ENCODE measurements around the gene LMX1A.

DNA sequence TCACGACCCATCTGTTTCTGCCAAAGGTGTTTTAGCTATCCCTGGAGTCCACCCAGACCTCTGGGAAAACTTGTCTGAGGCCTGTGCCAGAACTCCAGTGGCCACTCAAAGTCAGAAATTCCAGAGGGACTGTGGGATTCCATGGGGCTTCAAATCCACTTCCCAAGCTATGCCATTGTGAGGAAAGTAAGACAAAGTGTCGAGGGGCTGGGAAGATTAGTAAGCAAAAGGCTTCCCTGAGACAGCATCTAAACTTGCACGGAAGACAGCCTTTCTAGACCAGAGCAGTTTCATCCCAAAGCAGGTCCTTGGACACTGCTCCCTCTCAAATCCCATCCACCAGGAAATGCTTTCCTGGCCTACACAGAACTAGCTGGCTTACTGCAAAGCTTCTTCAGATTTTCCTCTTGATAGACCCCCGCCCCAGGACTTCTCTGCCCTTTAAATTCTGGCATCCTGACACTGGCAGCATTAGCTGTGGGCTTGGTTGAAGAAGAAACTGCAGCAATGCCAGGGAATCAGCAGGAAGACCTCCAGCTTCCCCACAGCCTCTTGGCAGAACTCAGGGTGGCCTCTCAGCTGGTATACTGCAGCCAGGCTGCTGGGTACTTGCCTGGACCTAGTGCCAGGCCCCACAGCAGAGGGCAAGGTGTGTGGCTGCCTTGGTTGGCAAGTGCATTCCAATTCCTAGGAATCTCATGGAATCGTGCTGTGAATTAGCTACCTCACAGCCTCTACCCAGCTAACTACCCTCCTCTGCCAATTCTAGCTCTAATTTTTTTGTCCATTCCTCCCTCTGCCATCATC, 27.3 kb upstream of the LMX1A start:
- TF ChIP-seq, protein P1, sequence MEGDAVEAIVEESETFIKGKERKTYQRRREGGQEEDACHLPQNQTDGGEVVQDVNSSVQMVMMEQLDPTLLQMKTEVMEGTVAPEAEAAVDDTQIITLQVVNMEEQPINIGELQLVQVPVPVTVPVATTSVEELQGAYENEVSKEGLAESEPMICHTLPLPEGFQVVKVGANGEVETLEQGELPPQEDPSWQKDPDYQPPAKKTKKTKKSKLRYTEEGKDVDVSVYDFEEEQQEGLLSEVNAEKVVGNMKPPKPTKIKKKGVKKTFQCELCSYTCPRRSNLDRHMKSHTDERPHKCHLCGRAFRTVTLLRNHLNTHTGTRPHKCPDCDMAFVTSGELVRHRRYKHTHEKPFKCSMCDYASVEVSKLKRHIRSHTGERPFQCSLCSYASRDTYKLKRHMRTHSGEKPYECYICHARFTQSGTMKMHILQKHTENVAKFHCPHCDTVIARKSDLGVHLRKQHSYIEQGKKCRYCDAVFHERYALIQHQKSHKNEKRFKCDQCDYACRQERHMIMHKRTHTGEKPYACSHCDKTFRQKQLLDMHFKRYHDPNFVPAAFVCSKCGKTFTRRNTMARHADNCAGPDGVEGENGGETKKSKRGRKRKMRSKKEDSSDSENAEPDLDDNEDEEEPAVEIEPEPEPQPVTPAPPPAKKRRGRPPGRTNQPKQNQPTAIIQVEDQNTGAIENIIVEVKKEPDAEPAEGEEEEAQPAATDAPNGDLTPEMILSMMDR (IDR thresholded peaks at IDR 0.05; ENCODE audit: low read depth, low read length, missing input control) = no peak
- no peak for TF ChIP-seq FOXA1 (IDR thresholded peaks at IDR 0.05)
- no peak for TF ChIP-seq TAF1 (conservative IDR thresholded peaks at IDR 0.05)
- TF ChIP-seq SP1 (IDR thresholded peaks at IDR 0.05) = no peak
- no peak for TF ChIP-seq RXRA (IDR thresholded peaks at IDR 0.05)
- TF ChIP-seq, protein P2, sequence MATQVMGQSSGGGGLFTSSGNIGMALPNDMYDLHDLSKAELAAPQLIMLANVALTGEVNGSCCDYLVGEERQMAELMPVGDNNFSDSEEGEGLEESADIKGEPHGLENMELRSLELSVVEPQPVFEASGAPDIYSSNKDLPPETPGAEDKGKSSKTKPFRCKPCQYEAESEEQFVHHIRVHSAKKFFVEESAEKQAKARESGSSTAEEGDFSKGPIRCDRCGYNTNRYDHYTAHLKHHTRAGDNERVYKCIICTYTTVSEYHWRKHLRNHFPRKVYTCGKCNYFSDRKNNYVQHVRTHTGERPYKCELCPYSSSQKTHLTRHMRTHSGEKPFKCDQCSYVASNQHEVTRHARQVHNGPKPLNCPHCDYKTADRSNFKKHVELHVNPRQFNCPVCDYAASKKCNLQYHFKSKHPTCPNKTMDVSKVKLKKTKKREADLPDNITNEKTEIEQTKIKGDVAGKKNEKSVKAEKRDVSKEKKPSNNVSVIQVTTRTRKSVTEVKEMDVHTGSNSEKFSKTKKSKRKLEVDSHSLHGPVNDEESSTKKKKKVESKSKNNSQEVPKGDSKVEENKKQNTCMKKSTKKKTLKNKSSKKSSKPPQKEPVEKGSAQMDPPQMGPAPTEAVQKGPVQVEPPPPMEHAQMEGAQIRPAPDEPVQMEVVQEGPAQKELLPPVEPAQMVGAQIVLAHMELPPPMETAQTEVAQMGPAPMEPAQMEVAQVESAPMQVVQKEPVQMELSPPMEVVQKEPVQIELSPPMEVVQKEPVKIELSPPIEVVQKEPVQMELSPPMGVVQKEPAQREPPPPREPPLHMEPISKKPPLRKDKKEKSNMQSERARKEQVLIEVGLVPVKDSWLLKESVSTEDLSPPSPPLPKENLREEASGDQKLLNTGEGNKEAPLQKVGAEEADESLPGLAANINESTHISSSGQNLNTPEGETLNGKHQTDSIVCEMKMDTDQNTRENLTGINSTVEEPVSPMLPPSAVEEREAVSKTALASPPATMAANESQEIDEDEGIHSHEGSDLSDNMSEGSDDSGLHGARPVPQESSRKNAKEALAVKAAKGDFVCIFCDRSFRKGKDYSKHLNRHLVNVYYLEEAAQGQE (IDR thresholded peaks at IDR 0.05) = no peak
- TF ChIP-seq JUND (IDR thresholded peaks at IDR 0.05) = no peak
- TF ChIP-seq RAD21 (IDR thresholded peaks at IDR 0.05) = no peak

Measured in liver (tissue), 3 donors.